ENCODE results near the gene INTS15. TPM values are rescaled to one million over a fixed set of nuclear protein-coding genes. Genes with fewer than 3 reads are reported as not detected.

INTS15 gene
- polyA plus RNA-seq, 1 of the 3 experiments (the other 2 are of a cell fraction), result 39.1 TPM

GRCh38 chr7:6553448-6554044 is 36.3 kb upstream of the INTS15 start:
- Histone ChIP-seq H3K27ac (ENCODE audit: low read depth in 2 of 2, low read length in 1 of 2) (no peak overlapping the region), H3K4me3 (ENCODE audit: low read depth in 2 of 2, low read length in 1 of 2) (no peak overlapping the region), H4K20me1 (ENCODE audit: insufficient read depth) (no peaks in the 10 kb centered on the region), H3F3A (replicated peaks; ENCODE audit: insufficient read depth) (no peaks in the 10 kb centered on the region), H3K27me3 (ENCODE audit: insufficient read depth) (no peaks in the 10 kb centered on the region), H3K9ac (no peak overlapping the region), H3K9me3 (no peaks in the 10 kb centered on the region), H3K36me3 (replicated peaks in 1 of 2; ENCODE audit: control insufficient read depth in 1 of 2, insufficient read depth in 2 of 2, low read length in 1 of 2) (no peaks in the 10 kb centered on the region), H3K9me2 (no peaks in the 10 kb centered on the region), H3K79me2 (ENCODE audit: insufficient read depth) (no peaks in the 10 kb centered on the region), H2AFZ (ENCODE audit: low read depth) (0 out of 2 replicates have a peak overlapping the region, but pooled peaks have one; percentile 13), H3K4me2 (no peak overlapping the region), H3K4me1 (ENCODE audit: control insufficient read depth in 1 of 2, insufficient read depth in 2 of 2, low read depth in 1 of 2, low read length in 1 of 2) (no peaks in the 10 kb centered on the region)
- ChIA-PET CTCF (interaction anchor here (4.3 kb wide), 1 partner anchor 38 kb away, joined by 17 read pairs; no protein-coding TSS in a partner anchor), POLR2A (no interaction called here)
- TF ChIP-seq ZBTB33 (IDR thresholded peaks at IDR 0.05; ENCODE audit: borderline replicate concordance, low read depth), result no peak
- peak; percentile 32; the same call in 1 of the 2 replicates for TF ChIP-seq CTCF (IDR thresholded peaks at IDR 0.05)
- 50% methylated on average over 6 of the region's 7 CpGs for WGBS (ENCODE audit: low lambda C conversion rate)
- peak; percentile 52 for DNase-seq

- Histone ChIP-seq H3K27me3 (ENCODE audit: insufficient read depth) (no peaks in the 10 kb centered on the region), H3K79me2 (ENCODE audit: insufficient read depth) (no peaks in the 10 kb centered on the region), H3K9ac (no peak overlapping the region), H3K9me3 (no peaks in the 10 kb centered on the region), H4K20me1 (ENCODE audit: insufficient read depth) (no peaks in the 10 kb centered on the region), H3K36me3 (replicated peaks in 1 of 2; ENCODE audit: control insufficient read depth in 1 of 2, insufficient read depth in 2 of 2, low read length in 1 of 2) (no peaks in the 10 kb centered on the region), H3F3A (replicated peaks; ENCODE audit: insufficient read depth) (no peaks in the 10 kb centered on the region), H3K4me2 (no peak overlapping the region), H3K27ac (ENCODE audit: low read depth in 2 of 2, low read length in 1 of 2) (no peak overlapping the region), H3K4me1 (ENCODE audit: control insufficient read depth in 1 of 2, insufficient read depth in 2 of 2, low read depth in 1 of 2, low read length in 1 of 2) (no peaks in the 10 kb centered on the region), H2AFZ (ENCODE audit: low read depth) (no peak overlapping the region), H3K4me3 (ENCODE audit: low read depth in 2 of 2, low read length in 1 of 2) (no peak overlapping the region), H3K9me2 (no peaks in the 10 kb centered on the region)
- POLR2A ChIA-PET, result no interaction called here
- CTCF ChIA-PET, result interaction anchor here (0.9 to 4.3 kb wide), 4 partner anchors 14 to 39 kb away, joined by 3 to 17 read pairs (median 3); no protein-coding TSS in a partner anchor
- no peak for DNase-seq
- TF ChIP-seq MAX (IDR thresholded peaks at IDR 0.05; ENCODE audit: low read depth) (no peak), TCF12 (IDR thresholded peaks at IDR 0.05) (no peak), GABPA (IDR thresholded peaks at IDR 0.05; ENCODE audit: low read depth) (no peak), FOXJ3 (CRISPR knock-in tag; IDR thresholded peaks at IDR 0.05) (no peak), RXRA (IDR thresholded peaks at IDR 0.05; ENCODE audit: borderline replicate concordance, low read depth) (no peak), MXI1 (IDR thresholded peaks at IDR 0.05; ENCODE audit: low read depth, low read length) (no peak), ZBTB33 (IDR thresholded peaks at IDR 0.05; ENCODE audit: borderline replicate concordance, low read depth) (no peak), TAF1 (IDR thresholded peaks at IDR 0.05; ENCODE audit: borderline replicate concordance, low read depth, low read length) (no peak), SIN3A (IDR thresholded peaks at IDR 0.05; ENCODE audit: borderline replicate concordance, low read depth, low read length) (no peak), FOSL2 (IDR thresholded peaks at IDR 0.05; ENCODE audit: borderline replicate concordance, low read depth) (no peak), NFIC (IDR thresholded peaks at IDR 0.05; ENCODE audit: borderline replicate concordance) (no peak), RAD21 (IDR thresholded peaks at IDR 0.05; ENCODE audit: low read length) (no peak), MEF2A (IDR thresholded peaks at IDR 0.05; ENCODE audit: borderline replicate concordance, low read depth) (no peak)
- WGBS (ENCODE audit: low lambda C conversion rate), result 70% methylated on average over 7 of the region's 7 CpGs
Observed at GRCh38 chr7:6554848-6555247, 35.0 kb upstream of the INTS15 start.
